ENCODE measurements around the gene TCF7L1.

TCF7L1 gene

GRCh38 chr2:85165088-85165690, 32.0 kb downstream of the TCF7L1 start:
- no peak for DNase-seq

GRCh38 chr2:85166021-85166420, 32.8 kb downstream of the TCF7L1 start:
- no peak for DNase-seq

- no peak for DNase-seq
Observed at GRCh38 chr2:85167479-85167878, 34.3 kb downstream of the TCF7L1 start.

GRCh38 chr2:85168942-85169341, 35.8 kb downstream of the TCF7L1 start:
- no peak for DNase-seq

GRCh38 chr2:85169581-85169980, 36.4 kb downstream of the TCF7L1 start:
- DNase-seq = no peak

DNA sequence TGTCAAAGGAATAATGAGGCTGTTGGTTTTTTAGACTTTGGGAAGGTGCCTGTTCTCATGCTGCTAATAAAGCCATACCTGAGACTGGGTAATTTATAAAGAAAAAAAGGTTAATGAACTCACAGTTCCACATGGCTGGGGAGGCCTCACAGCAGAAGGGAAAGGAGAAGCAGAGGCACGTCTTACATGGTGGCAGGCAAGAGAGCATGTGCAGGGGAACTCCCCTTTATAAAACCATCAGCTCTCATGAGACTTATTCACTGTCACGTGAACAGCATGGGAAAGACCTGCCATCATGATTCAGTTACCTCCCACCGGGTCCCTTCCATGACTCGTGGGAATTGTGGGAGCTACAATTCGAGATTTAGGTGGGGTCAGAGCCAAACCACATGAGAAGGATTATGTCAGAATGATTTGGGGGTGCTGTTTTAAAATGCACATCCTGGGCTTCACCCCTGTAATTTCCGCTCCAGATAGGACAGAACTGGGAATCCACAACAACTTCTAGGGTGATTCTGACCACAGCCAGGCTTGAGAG, 37.8 kb downstream of the TCF7L1 start:
- no peak for DNase-seq

DNA sequence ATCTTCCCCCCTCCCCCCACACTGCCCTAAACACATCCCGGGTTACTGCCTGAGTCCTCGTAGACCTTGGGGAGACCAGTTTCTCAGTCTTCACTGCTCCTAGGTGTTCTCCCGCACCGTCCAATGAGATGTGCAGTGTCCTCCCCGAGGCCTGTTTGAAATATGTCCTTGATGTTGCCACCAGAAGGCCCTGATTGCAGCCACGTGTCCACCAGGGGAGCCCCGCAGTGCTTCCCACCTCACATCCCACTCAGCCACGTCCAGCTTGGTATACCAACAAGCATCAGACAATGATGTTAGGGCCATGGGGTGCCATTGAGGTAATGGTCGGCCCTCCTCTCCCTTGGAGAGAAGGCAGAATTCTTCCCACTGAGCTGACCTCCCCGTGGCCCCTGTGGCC, 38.7 kb downstream of the TCF7L1 start:
- no peak for DNase-seq

- DNase-seq = no peak
Observed at GRCh38 chr2:85173909-85174308, 40.7 kb downstream of the TCF7L1 start.

DNA sequence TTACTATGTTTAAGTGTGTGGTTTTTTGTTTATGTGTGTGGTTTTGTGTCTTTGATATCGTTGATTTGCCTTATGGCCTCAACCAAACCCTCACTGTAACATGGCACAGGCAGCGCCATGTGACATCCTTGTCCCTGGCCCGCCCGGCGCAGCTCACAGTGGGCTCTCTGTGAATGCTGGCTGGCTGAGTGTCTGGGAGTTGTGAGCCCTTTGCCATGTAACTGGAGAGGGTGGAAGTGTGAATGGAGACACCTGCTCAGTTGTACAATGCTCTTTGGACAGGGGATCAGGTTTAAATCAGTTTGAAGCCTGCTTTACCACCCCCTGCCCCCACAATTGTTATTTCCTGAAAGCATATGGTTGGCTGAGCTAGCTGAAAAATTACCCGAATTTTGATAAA, 41.8 kb downstream of the TCF7L1 start:
- no peak for DNase-seq

- no peak for DNase-seq
Observed at GRCh38 chr2:85175369-85176299, 42.4 kb downstream of the TCF7L1 start.

- no peak for DNase-seq
Observed at GRCh38 chr2:85177031-85177824, 44.0 kb downstream of the TCF7L1 start.

DNA sequence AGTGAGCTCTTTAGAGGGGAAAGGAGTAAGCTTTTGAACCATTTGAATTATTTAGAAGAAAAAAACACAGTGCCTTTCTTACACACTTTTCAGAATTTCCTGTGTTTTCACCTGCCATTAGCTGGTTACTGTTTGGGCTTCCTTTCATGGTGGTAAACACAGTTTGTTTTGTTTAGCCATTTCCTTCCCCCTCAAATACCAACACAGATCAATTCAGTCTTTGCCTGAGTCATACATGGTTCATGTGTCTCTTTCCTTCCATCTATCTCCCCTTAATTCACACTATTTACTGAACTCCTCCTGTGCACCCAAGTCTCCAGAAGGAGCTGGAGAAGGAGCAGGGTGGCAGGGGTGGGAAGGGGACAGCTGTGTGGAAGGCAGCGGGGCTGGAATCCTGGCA, 45.0 kb downstream of the TCF7L1 start:
- no peak for DNase-seq

DNA sequence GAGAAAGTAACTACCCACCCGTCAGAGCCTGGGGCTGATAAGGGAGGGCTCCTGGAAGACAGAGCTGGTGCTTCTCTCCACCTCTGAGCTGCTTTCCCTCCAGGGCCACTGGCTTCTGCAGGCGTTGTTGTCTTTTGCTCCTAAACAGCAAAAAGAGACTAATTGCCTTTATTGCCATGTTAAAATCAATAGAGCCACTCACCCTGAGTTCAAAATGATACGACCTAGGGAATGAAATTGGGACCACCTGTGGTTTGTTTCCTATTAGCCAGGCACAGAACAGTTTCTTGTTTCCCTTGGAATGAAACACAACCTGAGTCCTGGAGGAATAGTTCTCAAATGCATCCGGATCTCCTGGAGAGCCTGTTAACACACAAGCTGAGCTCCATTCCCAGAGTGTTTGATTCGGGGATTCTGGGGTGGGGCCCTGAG, 45.8 kb downstream of the TCF7L1 start:
- DNase-seq = no peak

GRCh38 chr2:85179541-85179940, 46.3 kb downstream of the TCF7L1 start:
- DNase-seq = no peak

GRCh38 chr2:85180322-85181133, 47.3 kb downstream of the TCF7L1 start:
- DNase-seq = no peak

- no peak for DNase-seq
Observed at GRCh38 chr2:85181134-85181631, 48.0 kb downstream of the TCF7L1 start.

DNA sequence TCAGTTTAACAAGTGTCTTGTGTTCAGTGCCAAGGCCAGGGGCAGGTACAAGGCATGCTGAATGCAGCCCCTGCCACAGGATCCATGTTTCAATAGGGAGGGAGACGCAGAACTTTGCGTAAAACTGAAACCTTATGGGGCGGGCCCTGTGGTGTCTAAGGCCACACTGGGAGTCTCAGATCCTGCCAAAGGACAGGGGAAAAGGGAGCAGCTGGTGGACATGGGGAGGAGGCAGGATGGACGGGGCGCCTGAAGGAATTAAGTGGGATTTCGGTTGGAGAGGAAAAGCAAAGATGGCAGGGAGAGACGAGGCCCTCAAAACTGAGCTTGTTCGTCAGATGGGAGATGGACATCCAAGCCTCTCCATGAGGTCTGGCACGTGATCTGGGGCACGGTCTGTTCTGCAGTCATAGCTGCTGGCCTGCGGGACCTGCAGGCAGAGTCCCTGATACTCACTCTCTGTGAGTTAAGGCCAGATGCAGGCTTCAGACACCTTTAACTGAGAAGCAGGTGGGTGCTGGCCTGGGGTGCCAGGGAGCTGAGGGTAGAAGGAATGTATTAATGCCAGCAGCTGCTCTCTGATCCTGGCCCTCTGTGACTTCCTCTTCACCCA, 48.8 kb downstream of the TCF7L1 start:
- no peak for DNase-seq

GRCh38 chr2:85183076-85183475, 49.9 kb downstream of the TCF7L1 start:
- no peak for DNase-seq

- no peak for DNase-seq
Observed at GRCh38 chr2:85183479-85183878, 50.3 kb downstream of the TCF7L1 start.

- DNase-seq = no peak
Observed at GRCh38 chr2:85184231-85184630, 51.0 kb downstream of the TCF7L1 start.

GRCh38 chr2:85184990-85185389, 51.8 kb downstream of the TCF7L1 start:
- no peak for DNase-seq

Data from activated CD8-positive, alpha-beta memory T cell treated with anti-CD3 and anti-CD28 coated beads for 24 hours (primary cell).